Measurements from ENCODE around the gene KLHL7.
"Not testable (repeated sequence)": the region's sequence is repeated elsewhere in the genome, so short reads cannot be mapped to it uniquely, and the experiment has no call there.

The KLHL7 gene

GRCh38 chr7:23183279-23184012 is 77.9 kb downstream of the KLHL7 start:
- DNase-seq: peak; percentile 30

GRCh38 chr7:23184291-23184690 is 78.7 kb downstream of the KLHL7 start:
- DNase-seq: no peak

- DNase-seq: peak; percentile 72
Measured at GRCh38 chr7:23184709-23185359, 79.2 kb downstream of the KLHL7 start.

- no peak for DNase-seq
Measured at GRCh38 chr7:23185980-23186379, 80.4 kb downstream of the KLHL7 start.

GRCh38 chr7:23191022-23191421 is 85.4 kb downstream of the KLHL7 start:
- DNase-seq: no peak

- not testable (repeated sequence) for DNase-seq
Measured at GRCh38 chr7:23193650-23194227, 88.2 kb downstream of the KLHL7 start.

GRCh38 chr7:23196306-23196705 is 90.7 kb downstream of the KLHL7 start:
- no peak for DNase-seq

- not testable (repeated sequence) for DNase-seq
Measured at GRCh38 chr7:23197745-23198144, 92.2 kb downstream of the KLHL7 start.

- no peak for DNase-seq
Measured at GRCh38 chr7:23200331-23200730, 94.7 kb downstream of the KLHL7 start.

GRCh38 chr7:23204241-23204640 is 98.7 kb downstream of the KLHL7 start:
- DNase-seq: no peak

- peak; percentile 69 for DNase-seq
Measured at GRCh38 chr7:23205577-23205908, 100.0 kb downstream of the KLHL7 start.

- peak; percentile 84 for DNase-seq
Measured at GRCh38 chr7:23205909-23206767, 100.6 kb downstream of the KLHL7 start.

- DNase-seq: peak; percentile 81
Measured at GRCh38 chr7:23207021-23207420, 101.4 kb downstream of the KLHL7 start.

GRCh38 chr7:23207884-23208283 is 102.3 kb downstream of the KLHL7 start:
- DNase-seq: no peak

GRCh38 chr7:23208316-23208715 is 102.7 kb downstream of the KLHL7 start:
- no peak for DNase-seq

GRCh38 chr7:23210506-23210905 is 104.9 kb downstream of the KLHL7 start:
- DNase-seq: no peak

- peak; percentile 72 for DNase-seq
Measured at GRCh38 chr7:23211589-23211988, 106.0 kb downstream of the KLHL7 start.

GRCh38 chr7:23212395-23212794 is 106.8 kb downstream of the KLHL7 start:
- DNase-seq: no peak

GRCh38 chr7:23212841-23213240 is 107.3 kb downstream of the KLHL7 start:
- no peak for DNase-seq

- DNase-seq: no peak
Measured at GRCh38 chr7:23213755-23214154, 108.2 kb downstream of the KLHL7 start.

GRCh38 chr7:23214423-23214822 is 108.8 kb downstream of the KLHL7 start:
- DNase-seq: no peak

- no peak for DNase-seq
Measured at GRCh38 chr7:23214938-23215337, 109.4 kb downstream of the KLHL7 start.

GRCh38 chr7:23216021-23216420 is 110.4 kb downstream of the KLHL7 start:
- no peak for DNase-seq
